HepG2 (cell line): ENCODE data around the gene CABLES1. TPM values are rescaled to one million over a fixed set of nuclear protein-coding genes. Genes with fewer than 3 reads are reported as not detected.

Source experiments
- ATAC-seq: fragments of 200-7000 bp; cut with Tn5 transposase; 3 replicates; pipeline ENCODE4 v1.9.1; 2020; ENCODE audit warnings: mild to moderate bottlenecking, moderate library complexity
- BruUV-seq: library from RNA; stranded (reverse); fragments of 400-500 nt; replicated peaks from 2 replicates; lab custom pipeline; 2021; lab: Mats Ljungman, UMichigan
- CTCF ChIA-PET: fragments of 300-600 bp; formaldehyde crosslinking; extraction: SDS; loops from one replicate; lab custom pipeline; 2021; ENCODE audit warnings: low total read pairs, inconsistent platforms, low intra/inter-chr PET ratio; lab: Yijun Ruan, JAX
- POLR2A ChIA-PET: fragments of 350-600 bp; sonication (Branson Sonifier 250); formaldehyde crosslinking; loops from one replicate; lab custom pipeline; 2020; ENCODE audit warnings: antibody characterized with exemption, inconsistent platforms; lab: Yijun Ruan, JAX
- DNase-seq: peaks from one replicate; pipeline ENCODE4 v3.0.0-alpha.2; 2015; ENCODE audit warnings: low spot score
- FAIRE-seq: peaks from 3 replicates; lab custom pipeline; 2011; peaks lifted over from hg19 to GRCh38; lab: Jason Lieb, UNC
- H2AFZ ChIP-seq: one replicate; pipeline ENCODE4 v1.6.1; 2011; ENCODE audit warnings: low read length, inconsistent platforms
- H3K27ac ChIP-seq: fragments of 300-600 bp; 3 replicates; pipeline ENCODE4 v1.8.0; 2011; ENCODE audit warnings: mixed run types, mild to moderate bottlenecking, mixed read lengths, low read length, inconsistent platforms; ENCODE audit not compliant: insufficient read depth; ENCODE audit errors: extremely low read length
- H3K27me3 ChIP-seq, 2 experiments: fragments of 200-600 bp in 1 of 2; 2 replicates in 1 of 2; 3 replicates in 1 of 2; pipeline versions ENCODE4 v1.6.0 to v1.8.0; 2011; ENCODE audit warnings: low read length in 2 of 2, mild to moderate bottlenecking in 2 of 2, moderate library complexity in 2 of 2, inconsistent platforms in 1 of 2; ENCODE audit not compliant: insufficient read depth in 2 of 2, control insufficient read depth in 1 of 2
- H3K36me3 ChIP-seq, 2 experiments: fragments of 200-600 bp in 1 of 2; replicated peaks in 1 of 2; 2 replicates in 1 of 2; 3 replicates in 1 of 2; pipeline versions ENCODE4 v1.5.1 to v1.8.0; 2011; ENCODE audit warnings: low read length in 2 of 2, inconsistent platforms in 1 of 2; ENCODE audit not compliant: insufficient read depth in 2 of 2, control insufficient read depth in 1 of 2
- H3K4me1 ChIP-seq: 2 replicates; pipeline ENCODE4 v1.5.1; 2012; ENCODE audit warnings: low read length, inconsistent platforms; ENCODE audit not compliant: insufficient read depth
- H3K4me2 ChIP-seq: 2 replicates; pipeline ENCODE4 v1.6.0; 2011; ENCODE audit warnings: low read depth, low read length, inconsistent platforms
- H3K4me3 ChIP-seq, 3 experiments: fragments of 200-600 bp in 1 of 3; sonication (generic), shearing (Covaris generic) in 1 of 3; replicated peaks in 1 of 3; 2 replicates each; pipeline ENCODE4 v1.5.1; 2011 to 2016; ENCODE audit warnings: low read length in 3 of 3, inconsistent platforms in 2 of 3, low read depth in 2 of 3, mild to moderate bottlenecking in 2 of 3, control low read depth in 1 of 3, mixed read lengths in 1 of 3; ENCODE audit not compliant: insufficient read depth in 1 of 3
- H3K79me2 ChIP-seq: one replicate; pipeline ENCODE4 v1.6.1; 2011; ENCODE audit warnings: low read length, inconsistent platforms; ENCODE audit not compliant: insufficient read depth
- H3K9ac ChIP-seq: 2 replicates; pipeline ENCODE4 v1.6.0; 2011; ENCODE audit warnings: mild to moderate bottlenecking, low read depth, low read length, inconsistent platforms; ENCODE audit not compliant: insufficient read depth
- H3K9me3 ChIP-seq: 2 replicates; pipeline ENCODE4 v1.5.1; 2012; ENCODE audit warnings: mild to moderate bottlenecking, low read length
- H4K20me1 ChIP-seq: 2 replicates; pipeline ENCODE4 v1.6.0; 2011; ENCODE audit warnings: inconsistent platforms, mild to moderate bottlenecking, low read length, moderate library complexity; ENCODE audit not compliant: insufficient read depth
- ATF6 ChIP-seq: sonication (generic); formaldehyde crosslinking; conservative IDR thresholded peaks from 2 replicates; pipeline ENCODE4 v1.4.0; 2020; ENCODE audit warnings: missing genetic modification reagents
- CREM ChIP-seq, 2 experiments: sonication (generic) in 1 of 2; formaldehyde crosslinking in 1 of 2; IDR thresholded peaks; 2 replicates each; pipeline versions ENCODE4 v1.4.0 to v1.6.1; 2016 to 2020; ENCODE audit warnings: antibody characterized with exemption in 1 of 2, mild to moderate bottlenecking in 1 of 2, missing genetic modification reagents in 1 of 2
- DDIT3 ChIP-seq: sonication (generic); formaldehyde crosslinking; IDR thresholded peaks from 2 replicates; pipeline ENCODE4 v1.4.0; 2020; ENCODE audit warnings: mild to moderate bottlenecking, missing genetic modification reagents
- ETV5 ChIP-seq: IDR thresholded peaks from 2 replicates; pipeline ENCODE4 v1.6.1; 2018; ENCODE audit warnings: missing biosample characterization, missing genetic modification reagents, inconsistent platforms, borderline replicate concordance
- HOMEZ ChIP-seq: IDR thresholded peaks from 2 replicates; pipeline ENCODE4 v1.6.1; 2016; ENCODE audit warnings: low read depth
- KDM5B ChIP-seq: sonication (generic); formaldehyde crosslinking; IDR thresholded peaks from 2 replicates; pipeline ENCODE4 v1.4.0; 2020; ENCODE audit warnings: missing genetic modification reagents, mild to moderate bottlenecking, borderline replicate concordance
- MTERF4 ChIP-seq: sonication (generic); formaldehyde crosslinking; IDR thresholded peaks from 2 replicates; pipeline ENCODE4 v1.8.0; 2023; ENCODE audit warnings: mild to moderate bottlenecking, missing genetic modification reagents
- POGZ ChIP-seq: sonication (generic); formaldehyde crosslinking; IDR thresholded peaks from 2 replicates; pipeline ENCODE4 v1.4.0; 2020; ENCODE audit warnings: mild to moderate bottlenecking, missing genetic modification reagents
- POLR2A ChIP-seq, 2 experiments: IDR thresholded peaks; 2 replicates each; pipeline ENCODE4 v1.6.1; 2011; ENCODE audit warnings: low read depth in 2 of 2, low read length in 2 of 2, mild to moderate bottlenecking in 1 of 2, moderate library complexity in 1 of 2; ENCODE audit not compliant: insufficient read depth in 1 of 2
- REXO4 ChIP-seq: sonication (generic); formaldehyde crosslinking; IDR thresholded peaks from 2 replicates; pipeline ENCODE4 v1.8.0; 2022; ENCODE audit warnings: missing genetic modification reagents, mild to moderate bottlenecking, borderline replicate concordance
- SNAPC2 ChIP-seq: sonication (generic); formaldehyde crosslinking; IDR thresholded peaks from 2 replicates; pipeline ENCODE4 v1.8.1; 2022; ENCODE audit warnings: mild to moderate bottlenecking, missing genetic modification reagents
- SUZ12 ChIP-seq: fragments of 150-350 bp; IDR thresholded peaks from 2 replicates; pipeline ENCODE4 v1.6.1; 2014; ENCODE audit warnings: low read depth, low read length
- ZBTB21 ChIP-seq: sonication (generic); formaldehyde crosslinking; IDR thresholded peaks from 2 replicates; pipeline ENCODE4 v1.4.0; 2020; ENCODE audit warnings: missing genetic modification reagents
- ZFP36L2 ChIP-seq: sonication (generic); formaldehyde crosslinking; IDR thresholded peaks from 2 replicates; pipeline ENCODE4 v1.4.0; 2020; ENCODE audit warnings: missing genetic modification reagents
- ZNF260 ChIP-seq: sonication (generic); formaldehyde crosslinking; IDR thresholded peaks from 2 replicates; pipeline ENCODE4 v1.4.0; 2020; ENCODE audit warnings: missing genetic modification reagents, low read depth, mild to moderate bottlenecking, borderline replicate concordance
- ZNF501 ChIP-seq: sonication (generic); formaldehyde crosslinking; IDR thresholded peaks from 2 replicates; pipeline ENCODE4 v1.5.1; 2020; ENCODE audit warnings: mild to moderate bottlenecking, moderate library complexity, missing genetic modification reagents
- WGBS: methylation state at CpG from one replicate; pipeline ENCODE4 v1.1.6; 2017; ENCODE audit warnings: low lambda C conversion rate; 5-methylcytosine and 5-hydroxymethylcytosine counted together
- in situ Hi-C: cut with HindIII; loops from 2 replicates; pipeline ENCODE4 v1.10.0; 2017; ENCODE audit warnings: low pct_unique_long_range_greater_than_20kb; ENCODE audit not compliant: extremely low pct_ligation_motif_present
- intact Hi-C: fragments of 100-400 bp; cut with micrococcal nuclease; formaldehyde crosslinking; loops from one replicate; pipeline ENCODE4 v1.10.0; 2022; ENCODE audit not compliant: unreplicated experiment
- polyA plus RNA-seq, 8 experiments: library from polyadenylated mRNA; depleted of rRNA in 3 of 8; stranded (reverse) in 7 of 8; unstranded in 1 of 8; fragments of >200 nt; fragmentation: Illumina TruSeq in 4 of 8; extraction: Trizol in 4 of 8; gene quantifications; 2 replicates each; pipeline versions ENCODE4 v1.2.1 to v1.2.3, GENCODE V29; 2011 to 2016; ENCODE audit warnings: low read depth in 4 of 8, missing spikeins in 1 of 8, mixed read lengths in 1 of 8; ENCODE audit not compliant: insufficient read depth in 1 of 8
- total RNA-seq, 5 experiments: library from RNA; depleted of rRNA; stranded (reverse); fragments of >200 nt; fragmentation: Illumina TruSeq; extraction: Trizol; gene quantifications; 2 replicates each; pipeline ENCODE4 v1.2.3, GENCODE V29; 2016; ENCODE audit warnings: low read depth in 1 of 5

The CABLES1 gene
- total and polyA plus RNA-seq, 2 of the 13 experiments (the other 11 are each of a cell fraction or from before 2014, with no cell fraction given) = 14.7 to 25.8 TPM

GRCh38 chr18:23226391-23226790, 91.1 kb downstream of the CABLES1 start (continued):
- no peak for TF ChIP-seq KDM5B (CRISPR knock-in tag)
- no peak for TF ChIP-seq REXO4 (CRISPR knock-in tag)
- TF ChIP-seq, all 625 proteins: peak for 0

GRCh38 chr18:23226930-23227725, 91.8 kb downstream of the CABLES1 start:
- no peaks in the 10 kb centered on the region for H3K79me2 ChIP-seq
- no peak; the same call in 2 of the 3 replicates for ATAC-seq
- no peak overlapping the region for H3K9ac ChIP-seq
- H3K4me2 ChIP-seq = no peak overlapping the region
- H3K9me3 ChIP-seq = no peaks in the 10 kb centered on the region
- H2AFZ ChIP-seq = no peak overlapping the region
- no peaks in the 10 kb centered on the region for H3K27me3 ChIP-seq
- intact Hi-C loops = no loop called here
- H4K20me1 ChIP-seq = no peaks in the 10 kb centered on the region
- TF ChIP-seq ETV5 (CRISPR knock-in tag) (no peak), SNAPC2 (CRISPR knock-in tag) (no peak), POGZ (CRISPR knock-in tag) (peak; percentile 22; the same call in 1 of the 2 replicates), ZBTB21 (peak; percentile 57; the same call in 1 of the 2 replicates), ZNF260 (CRISPR knock-in tag) (no peak), SUZ12 (no peak), ZFP36L2 (no peak), ZNF501 (no peak), ATF6 (CRISPR knock-in tag) (no peak), DDIT3 (no peak), POLR2A (IDR thresholded peaks at IDR 0.05; ENCODE audit: insufficient read depth in 1 of 2, low read depth in 2 of 2, low read length in 2 of 2) (no peak), MTERF4 (CRISPR knock-in tag) (no peak), CREM (IDR thresholded peaks at IDR 0.05) (0 out of 2 replicates have a peak, but pooled peaks have one; percentile 7), CREM (CRISPR knock-in tag; IDR thresholded peaks at IDR 0.05) (no peak), HOMEZ (CRISPR knock-in tag) (peak; percentile 35; the same call in 1 of the 2 replicates)
- BruUV-seq = no TSS peak
- WGBS = 85% methylated on average over 11 of the region's 11 CpGs
- no peak overlapping the region for H3K4me3 ChIP-seq
- peaks cover 21% of the 10 kb centered on the region for H3K4me1 ChIP-seq
- H3K27ac ChIP-seq = no peak overlapping the region
- POLR2A ChIA-PET = interaction anchor here (0.8 to 1.5 kb wide), 2 partner anchors 86 to 92 kb away, joined by 4 to 5 read pairs; partner anchors contain the start of gene CABLES1
- in situ Hi-C loops = no loop called here
- DNase-seq = no peak
- no peak for FAIRE-seq
- CTCF ChIA-PET = no interaction called here
- H3K36me3 ChIP-seq = peaks cover 1 to 15% of the 10 kb centered on the region in 2 experiments; a peak in 4 of 5 replicates
